Right lobe of liver (tissue), 6 donors: ENCODE data around the gene NFAT5. TPM values are rescaled to one million over a fixed set of nuclear protein-coding genes. Genes with fewer than 3 reads are reported as not detected.

Source experiments
- ATAC-seq, 4 donors: fragments of 200-7000 bp; cut with Tn5 transposase; one replicate each; pipeline ENCODE4 v1.9.1; 2020; ENCODE audit warnings: mild to moderate bottlenecking in 4 of 4, moderate library complexity in 4 of 4
- DNase-seq, 3 donors: peaks; one replicate each; pipeline ENCODE4 v3.0.0-alpha.2; 2020
- H3K27ac ChIP-seq, 3 donors: fragments of 200-600 bp; one replicate each; pipeline ENCODE4 v1.8.0; 2022
- H3K27me3 ChIP-seq, 2 donors: fragments of 200-600 bp; one replicate each; pipeline ENCODE4 v1.8.0; 2022
- H3K36me3 ChIP-seq, 4 donors: fragments of 200-600 bp; sonication (generic) in 1 of 4; one replicate each; pipeline versions ENCODE4 v1.5.1 to v1.8.0; 2017 to 2022; ENCODE audit warnings: control low read depth in 1 of 4
- H3K4me1 ChIP-seq, 4 donors: fragments of 200-600 bp; sonication (generic) in 1 of 4; one replicate each; pipeline versions ENCODE4 v1.5.1 to v1.8.0; 2017 to 2022; ENCODE audit warnings: control low read depth in 1 of 4
- H3K4me3 ChIP-seq, 3 donors: fragments of 200-600 bp; one replicate each; pipeline ENCODE4 v1.8.0; 2022
- H3K9me3 ChIP-seq, 4 donors: fragments of 200-600 bp; sonication (generic) in 1 of 4; one replicate each; pipeline versions ENCODE4 v1.5.1 to v1.8.0; 2017 to 2022; ENCODE audit warnings: control low read depth in 1 of 4
- CTCF ChIP-seq, 4 donors: fragments of 200-600 bp in 3 of 4; fragments of 450-650 bp in 1 of 4; IDR thresholded peaks; one replicate each; pipeline versions ENCODE4 v1.5.1 to v1.8.0; 2016 to 2022; ENCODE audit warnings: antibody characterized with exemption in 4 of 4, mild to moderate bottlenecking in 2 of 4
- POLR2A ChIP-seq: fragments of 450-650 bp; IDR thresholded peaks from one replicate; pipeline ENCODE4 v1.6.1; 2017; ENCODE audit warnings: antibody characterized with exemption, mild to moderate bottlenecking
- WGBS: methylation state at CpG from one replicate; pipeline ENCODE4 v1.1.6; 2018; ENCODE audit warnings: low coverage, low lambda C conversion rate; ENCODE audit not compliant: insufficient coverage; ENCODE audit errors: missing lambda C conversion rate; 5-methylcytosine and 5-hydroxymethylcytosine counted together
- intact Hi-C, 2 donors: fragments of 100-400 bp; cut with DNase I; formaldehyde crosslinking; loops; one replicate each; pipeline versions ENCODE4 v1.11.2 to v1.14.1; 2022
- total RNA-seq, 6 experiments: library from RNA; depleted of rRNA in 2 of 6; stranded (reverse); fragments of >200 nt in 2 of 6; fragmentation: NEBNext Ultra II Directional in 3 of 6; extraction: Animal tissue kit (Norgen Biotek cat#: 25700) in 3 of 6; gene quantifications; one replicate each; pipeline versions ENCODE4 v1.1.0 to v1.2.4, GENCODE V29; 2016 to 2023
- donor health status: DM: no; HTN: yes; CAD: no.
- donor health status: DM: no; HTN: no; CAD: no.
- donor health status: DM: no; HTN: no; CAD: no.
- donor health status: DM: no; HTN: yes; CAD: no.
- donor health status: DM: no; HTN: yes; CAD: no.

NFAT5 gene
- total RNA-seq, 6 experiments from 2014 or later, result 10.3 to 19.6 (median 14.8) TPM

GRCh38 chr16:69532641-69533455, 32.9 kb upstream of the NFAT5 start:
- peaks cover 0 to 2% (median 0%) of the 10 kb centered on the region in 4 donors for H3K4me1 ChIP-seq
- H3K27ac ChIP-seq, result no peak overlapping the region
- TF ChIP-seq CTCF (IDR thresholded peaks at IDR 0.05), result no peak
- TF ChIP-seq POLR2A, result no peak
- no peaks in the 10 kb centered on the region for H3K9me3 ChIP-seq
- DNase-seq (no peak), ATAC-seq (no peak)
- intact Hi-C loops, result no loop called here
- no peaks in the 10 kb centered on the region for H3K36me3 ChIP-seq
- no peak overlapping the region for H3K4me3 ChIP-seq
- no peaks in the 10 kb centered on the region for H3K27me3 ChIP-seq
- 39% methylated on average over 9 of the region's 9 CpGs for WGBS

GRCh38 chr16:69534720-69535119, 31.0 kb upstream of the NFAT5 start:
- Histone ChIP-seq H3K27ac (no peak overlapping the region), H3K27me3 (no peaks in the 10 kb centered on the region), H3K4me1 (peaks cover 0 to 2% (median 0%) of the 10 kb centered on the region in 4 donors), H3K36me3 (no peaks in the 10 kb centered on the region), H3K9me3 (no peaks in the 10 kb centered on the region), H3K4me3 (no peak overlapping the region)
- no peak for DNase-seq
- 77% methylated on average over 3 of the region's 3 CpGs for WGBS
- ATAC-seq, result no peak
- intact Hi-C loops, result no loop called here
- TF ChIP-seq CTCF (IDR thresholded peaks at IDR 0.05) (no peak), POLR2A (no peak)

- H3K27ac ChIP-seq, result no peak overlapping the region
- ATAC-seq (no peak), DNase-seq (no peak)
- H3K4me3 ChIP-seq, result no peak overlapping the region
- H3K36me3 ChIP-seq, result no peaks in the 10 kb centered on the region
- peaks cover 0 to 2% (median 0%) of the 10 kb centered on the region in 4 donors for H3K4me1 ChIP-seq
- 69% methylated on average over 8 of the region's 8 CpGs for WGBS
- intact Hi-C loops, result no loop called here
- no peaks in the 10 kb centered on the region for H3K27me3 ChIP-seq
- H3K9me3 ChIP-seq, result no peaks in the 10 kb centered on the region
- no peak for TF ChIP-seq CTCF (IDR thresholded peaks at IDR 0.05)
- no peak for TF ChIP-seq POLR2A
These were observed 30.4 kb upstream of the NFAT5 start for GRCh38 chr16:69535123-69536050.

- ATAC-seq, result no peak
These were observed 28.1 kb upstream of the NFAT5 start for GRCh38 chr16:69537706-69538080.

More at GRCh38 chr16:69537706-69538080, 28.1 kb upstream of the NFAT5 start:
- Histone ChIP-seq H3K9me3 (no peaks in the 10 kb centered on the region), H3K4me3 (no peak overlapping the region), H3K36me3 (no peaks in the 10 kb centered on the region), H3K27ac (no peak overlapping the region), H3K4me1 (no peaks in the 10 kb centered on the region), H3K27me3 (no peaks in the 10 kb centered on the region)
- no peak for DNase-seq
- WGBS, result 93% methylated on average over 2 of the region's 2 CpGs
- intact Hi-C loops, result no loop called here
- TF ChIP-seq POLR2A (no peak), CTCF (IDR thresholded peaks at IDR 0.05) (no peak)
